SU-DHL-6 (cell line): ENCODE data around the gene SPAG7.

Source experiments
- EZH2phosphoT487 ChIP-seq: fragments of 200-600 bp; sonication (generic), shearing (Covaris generic); conservative IDR thresholded peaks from 2 replicates; pipeline ENCODE4 v1.6.1; 2018; ENCODE audit warnings: mild to moderate bottlenecking, antibody characterized with exemption, low read length, moderate library complexity, mixed read lengths
- TF ChIP-seq, protein P1 (sequence below): fragments of 200-600 bp; sonication (generic); IDR thresholded peaks from one replicate; pipeline ENCODE4 v1.5.1; 2017; ENCODE audit warnings: antibody characterized with exemption, mild to moderate bottlenecking, low read length, moderate library complexity; ENCODE audit not compliant: insufficient read depth, poor library complexity, severe bottlenecking

DNA sequence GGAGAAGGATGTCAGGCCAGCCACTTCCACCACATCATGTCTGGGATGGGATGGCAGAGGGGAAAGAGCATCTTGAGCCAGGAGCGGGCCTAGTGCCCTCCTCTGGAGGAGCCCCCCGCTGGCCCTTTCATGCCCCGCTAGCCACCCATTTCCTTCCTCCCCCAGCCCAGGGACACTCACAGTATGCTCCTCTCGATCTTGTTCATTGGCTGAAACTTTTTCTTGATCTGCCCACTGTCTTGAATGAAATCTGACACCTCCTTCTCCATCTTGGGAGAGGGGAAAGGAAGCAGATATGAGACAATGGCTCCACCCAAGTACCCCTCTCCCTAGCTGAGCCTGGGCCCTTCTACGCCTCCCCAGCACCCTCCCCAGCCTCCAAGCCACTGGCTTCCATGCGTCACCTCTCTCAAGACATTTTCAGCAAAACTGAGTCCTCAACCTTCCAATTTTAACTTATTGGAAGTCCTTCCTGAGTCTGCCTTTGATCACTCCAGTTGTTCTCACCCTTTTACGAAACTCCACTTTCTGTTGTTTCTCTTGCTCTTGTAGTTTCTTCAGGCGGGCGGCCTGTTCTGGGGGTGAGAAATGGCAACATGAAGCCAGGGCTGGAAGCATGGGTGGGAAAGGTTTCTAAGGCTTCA is 7.2 kb downstream of the SPAG7 start:
- TF ChIP-seq, protein P1, sequence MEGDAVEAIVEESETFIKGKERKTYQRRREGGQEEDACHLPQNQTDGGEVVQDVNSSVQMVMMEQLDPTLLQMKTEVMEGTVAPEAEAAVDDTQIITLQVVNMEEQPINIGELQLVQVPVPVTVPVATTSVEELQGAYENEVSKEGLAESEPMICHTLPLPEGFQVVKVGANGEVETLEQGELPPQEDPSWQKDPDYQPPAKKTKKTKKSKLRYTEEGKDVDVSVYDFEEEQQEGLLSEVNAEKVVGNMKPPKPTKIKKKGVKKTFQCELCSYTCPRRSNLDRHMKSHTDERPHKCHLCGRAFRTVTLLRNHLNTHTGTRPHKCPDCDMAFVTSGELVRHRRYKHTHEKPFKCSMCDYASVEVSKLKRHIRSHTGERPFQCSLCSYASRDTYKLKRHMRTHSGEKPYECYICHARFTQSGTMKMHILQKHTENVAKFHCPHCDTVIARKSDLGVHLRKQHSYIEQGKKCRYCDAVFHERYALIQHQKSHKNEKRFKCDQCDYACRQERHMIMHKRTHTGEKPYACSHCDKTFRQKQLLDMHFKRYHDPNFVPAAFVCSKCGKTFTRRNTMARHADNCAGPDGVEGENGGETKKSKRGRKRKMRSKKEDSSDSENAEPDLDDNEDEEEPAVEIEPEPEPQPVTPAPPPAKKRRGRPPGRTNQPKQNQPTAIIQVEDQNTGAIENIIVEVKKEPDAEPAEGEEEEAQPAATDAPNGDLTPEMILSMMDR = no peak
- TF ChIP-seq EZH2phosphoT487 = no peak
